Mucosa of descending colon (tissue), 3 donors: ENCODE data around the gene UXS1. TPM values are rescaled to one million over a fixed set of nuclear protein-coding genes. Genes with fewer than 3 reads are reported as not detected.
A peak's percentile ranks its signal among the peaks of the same experiment; 100 is the strongest.

Experiments used
- ATAC-seq: fragments of 200-7000 bp; cut with Tn5 transposase; one replicate; pipeline ENCODE4 v1.9.1; 2020; ENCODE audit warnings: mild to moderate bottlenecking, moderate library complexity
- DNase-seq, 3 donors: peaks; one replicate each; pipeline ENCODE4 v3.0.0-alpha.2; 2020
- H3K36me3 ChIP-seq: fragments of 200-600 bp; one replicate; pipeline ENCODE4 v1.8.0; 2021; ENCODE audit warnings: low read depth, mild to moderate bottlenecking
- H3K4me1 ChIP-seq: fragments of 200-600 bp; one replicate; pipeline ENCODE4 v1.8.0; 2021; ENCODE audit warnings: low read depth, mild to moderate bottlenecking
- H3K4me3 ChIP-seq: fragments of 200-600 bp; one replicate; pipeline ENCODE4 v1.8.0; 2021; ENCODE audit warnings: mild to moderate bottlenecking
- H3K9me3 ChIP-seq: fragments of 200-600 bp; one replicate; pipeline ENCODE4 v1.8.0; 2021; ENCODE audit warnings: mild to moderate bottlenecking
- intact Hi-C, 2 donors: fragments of 100-400 bp; cut with DNase I in 1 of 2; cut with micrococcal nuclease in 1 of 2; formaldehyde crosslinking; loops; one replicate each; pipeline versions ENCODE4 v1.11.0 to v1.11.1; 2022; cut with DNase I, micrococcal nuclease
- total RNA-seq, 3 donors: library from RNA; stranded (reverse); fragmentation: NEBNext Ultra II Directional in 2 of 3; extraction: Animal tissue kit (Norgen Biotek cat#: 25700) in 2 of 3; gene quantifications; one replicate each; pipeline versions ENCODE4 v1.2.1 to v1.2.4, GENCODE V29; 2021 to 2023
- TF ChIP-seq, protein P1 (sequence below): fragments of 200-600 bp; IDR thresholded peaks from one replicate; pipeline ENCODE4 v1.8.0; 2022; ENCODE audit warnings: antibody characterized with exemption, mild to moderate bottlenecking
- donor health status: DM: no; HTN: no; CAD: no; lungs with moderate emphysema.
- donor health status: DM: no; HTN: no; CAD: no.
- donor health status: DM: no; HTN: yes; CAD: no.

Gene UXS1
- total RNA-seq, 3 donors from 2014 or later = 26.3 to 39.0 (median 30.7) TPM

DNA sequence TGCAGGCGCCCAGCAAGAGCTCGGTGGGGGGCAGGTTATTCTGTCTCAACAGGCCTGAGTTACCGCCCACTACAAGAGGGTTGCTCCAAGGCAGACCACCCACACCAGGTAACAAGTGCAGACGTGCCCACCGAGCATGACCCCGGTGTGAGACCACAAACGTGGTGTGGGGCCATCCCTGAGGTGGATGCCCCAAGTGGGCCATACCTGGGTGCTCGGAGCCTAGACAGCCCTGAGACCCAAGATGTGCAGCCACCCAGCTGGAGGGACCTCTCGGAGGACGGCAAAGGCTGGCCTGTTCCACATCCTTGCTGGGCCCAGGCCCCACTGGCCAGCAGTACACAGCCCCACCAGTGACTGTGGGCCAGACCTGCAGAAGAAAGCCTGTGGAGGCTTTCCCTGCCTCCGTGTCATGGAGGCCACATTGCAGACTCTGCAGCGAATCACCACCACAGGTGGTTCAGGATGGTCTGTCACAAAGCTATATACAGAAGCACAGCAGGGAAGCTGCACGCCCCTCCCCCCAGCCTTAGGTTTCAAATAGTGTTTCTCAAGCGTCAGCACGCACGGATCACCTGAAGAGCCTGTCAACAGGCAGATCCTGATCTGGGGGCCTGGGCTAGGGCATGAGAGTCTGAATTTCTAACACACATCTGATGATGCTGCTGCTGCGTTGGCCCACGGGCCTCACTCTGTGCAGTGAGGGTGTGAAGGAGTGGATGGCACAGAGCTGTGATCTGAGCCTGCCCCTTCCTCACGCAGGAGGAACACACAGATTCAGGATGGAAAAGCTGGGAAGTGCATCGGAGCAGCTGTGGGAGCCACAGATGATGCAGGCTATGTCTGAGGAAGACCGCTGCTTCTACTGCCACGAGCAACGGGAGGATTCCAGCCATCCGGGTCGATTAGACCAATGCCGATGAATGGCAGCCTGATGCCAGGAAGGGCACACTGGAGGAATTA, 96.8 kb downstream of the UXS1 start:
- H3K4me3 ChIP-seq = no peak overlapping the region
- no peaks in the 10 kb centered on the region for H3K9me3 ChIP-seq
- DNase-seq = no peak
- intact Hi-C loops = no loop called here
- TF ChIP-seq, protein P1, sequence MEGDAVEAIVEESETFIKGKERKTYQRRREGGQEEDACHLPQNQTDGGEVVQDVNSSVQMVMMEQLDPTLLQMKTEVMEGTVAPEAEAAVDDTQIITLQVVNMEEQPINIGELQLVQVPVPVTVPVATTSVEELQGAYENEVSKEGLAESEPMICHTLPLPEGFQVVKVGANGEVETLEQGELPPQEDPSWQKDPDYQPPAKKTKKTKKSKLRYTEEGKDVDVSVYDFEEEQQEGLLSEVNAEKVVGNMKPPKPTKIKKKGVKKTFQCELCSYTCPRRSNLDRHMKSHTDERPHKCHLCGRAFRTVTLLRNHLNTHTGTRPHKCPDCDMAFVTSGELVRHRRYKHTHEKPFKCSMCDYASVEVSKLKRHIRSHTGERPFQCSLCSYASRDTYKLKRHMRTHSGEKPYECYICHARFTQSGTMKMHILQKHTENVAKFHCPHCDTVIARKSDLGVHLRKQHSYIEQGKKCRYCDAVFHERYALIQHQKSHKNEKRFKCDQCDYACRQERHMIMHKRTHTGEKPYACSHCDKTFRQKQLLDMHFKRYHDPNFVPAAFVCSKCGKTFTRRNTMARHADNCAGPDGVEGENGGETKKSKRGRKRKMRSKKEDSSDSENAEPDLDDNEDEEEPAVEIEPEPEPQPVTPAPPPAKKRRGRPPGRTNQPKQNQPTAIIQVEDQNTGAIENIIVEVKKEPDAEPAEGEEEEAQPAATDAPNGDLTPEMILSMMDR = no peak
- ATAC-seq = no peak
- no peaks in the 10 kb centered on the region for H3K36me3 ChIP-seq
- no peaks in the 10 kb centered on the region for H3K4me1 ChIP-seq

DNA sequence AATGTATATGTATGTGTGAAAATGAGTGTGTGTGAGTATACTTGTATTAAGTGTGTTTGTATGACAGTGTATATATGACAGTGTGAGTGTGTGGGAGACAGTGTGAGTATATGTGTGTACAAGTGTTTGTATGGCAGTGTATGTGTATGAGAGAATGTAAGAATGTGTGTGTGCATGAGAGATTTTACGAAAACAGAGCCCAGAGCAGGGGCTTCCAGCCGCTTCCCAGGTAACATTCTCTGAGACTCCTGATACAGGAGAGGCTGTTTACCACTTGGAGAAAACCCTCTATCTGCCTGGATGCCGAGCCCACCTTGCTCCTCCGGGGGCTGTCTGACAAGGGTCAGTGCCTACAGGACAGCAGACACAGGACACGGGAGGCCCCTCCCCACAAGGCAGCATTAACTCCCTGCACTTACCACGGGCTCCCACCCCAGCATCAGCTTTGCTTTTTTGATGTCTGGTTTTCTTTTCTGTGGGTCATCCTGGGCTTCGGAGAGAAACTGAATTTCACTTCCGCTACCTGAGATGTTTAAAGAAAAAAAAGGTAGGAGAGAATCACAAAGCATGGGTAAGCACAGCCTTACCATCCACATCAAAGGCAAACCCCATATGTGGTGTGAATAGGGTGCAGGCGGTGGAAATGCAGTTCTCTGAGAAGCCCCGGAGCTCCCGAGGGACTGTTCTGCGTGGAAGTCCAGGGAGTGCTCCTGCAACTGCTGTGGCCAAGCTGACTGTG, 97.6 kb downstream of the UXS1 start:
- Histone ChIP-seq H3K36me3 (no peaks in the 10 kb centered on the region), H3K9me3 (no peaks in the 10 kb centered on the region), H3K4me1 (no peaks in the 10 kb centered on the region), H3K4me3 (no peak overlapping the region)
- intact Hi-C loops = no loop called here
- TF ChIP-seq, protein P1 = no peak
- peak; percentile 23 for ATAC-seq
- no peak for DNase-seq

DNA sequence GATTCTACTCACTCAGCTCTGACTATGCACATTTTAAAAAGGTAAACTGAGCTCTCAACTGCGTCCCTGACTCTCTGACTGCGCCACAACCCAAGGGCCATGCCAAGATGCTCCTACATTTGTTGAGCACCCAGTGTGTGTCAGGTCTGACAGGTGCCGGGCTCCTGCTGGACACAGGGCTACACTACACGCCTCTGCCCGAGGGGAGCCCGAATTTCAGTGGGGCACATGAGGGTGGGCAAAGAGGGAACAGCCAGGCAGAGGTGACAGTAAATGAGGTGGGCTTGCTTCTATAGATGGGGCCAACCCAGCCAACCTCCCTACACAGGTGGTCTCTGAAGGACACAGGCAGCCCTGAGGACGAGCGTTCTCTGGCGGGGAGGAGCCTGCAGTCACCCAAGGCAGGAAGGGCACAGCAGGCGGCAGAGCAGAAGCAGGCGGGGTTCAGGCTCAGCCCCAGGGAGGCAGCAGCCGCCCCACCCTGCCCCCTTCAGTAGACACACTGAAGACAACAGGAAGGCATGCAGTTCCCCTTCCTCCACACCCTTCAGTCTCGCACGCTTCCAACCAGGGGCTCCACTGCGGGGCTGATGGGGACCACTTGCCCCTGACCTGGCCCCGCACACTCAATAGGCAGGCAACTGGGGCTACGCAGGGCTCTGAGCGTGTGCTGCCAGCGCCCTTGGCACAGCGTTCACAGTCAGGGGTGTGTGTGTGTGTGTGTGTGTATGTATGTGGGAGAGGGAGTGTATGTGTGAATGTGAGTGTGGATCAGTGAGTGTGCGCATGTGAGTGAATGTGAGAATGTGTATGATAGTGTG, 98.4 kb downstream of the UXS1 start:
- Histone ChIP-seq H3K9me3 (no peaks in the 10 kb centered on the region), H3K4me1 (no peaks in the 10 kb centered on the region), H3K36me3 (no peaks in the 10 kb centered on the region), H3K4me3 (no peak overlapping the region)
- DNase-seq (peak; percentile 40 to 87 (median 51)), ATAC-seq (peak; percentile 86)
- TF ChIP-seq, protein P1 = no peak
- intact Hi-C loops = no loop called here

DNA sequence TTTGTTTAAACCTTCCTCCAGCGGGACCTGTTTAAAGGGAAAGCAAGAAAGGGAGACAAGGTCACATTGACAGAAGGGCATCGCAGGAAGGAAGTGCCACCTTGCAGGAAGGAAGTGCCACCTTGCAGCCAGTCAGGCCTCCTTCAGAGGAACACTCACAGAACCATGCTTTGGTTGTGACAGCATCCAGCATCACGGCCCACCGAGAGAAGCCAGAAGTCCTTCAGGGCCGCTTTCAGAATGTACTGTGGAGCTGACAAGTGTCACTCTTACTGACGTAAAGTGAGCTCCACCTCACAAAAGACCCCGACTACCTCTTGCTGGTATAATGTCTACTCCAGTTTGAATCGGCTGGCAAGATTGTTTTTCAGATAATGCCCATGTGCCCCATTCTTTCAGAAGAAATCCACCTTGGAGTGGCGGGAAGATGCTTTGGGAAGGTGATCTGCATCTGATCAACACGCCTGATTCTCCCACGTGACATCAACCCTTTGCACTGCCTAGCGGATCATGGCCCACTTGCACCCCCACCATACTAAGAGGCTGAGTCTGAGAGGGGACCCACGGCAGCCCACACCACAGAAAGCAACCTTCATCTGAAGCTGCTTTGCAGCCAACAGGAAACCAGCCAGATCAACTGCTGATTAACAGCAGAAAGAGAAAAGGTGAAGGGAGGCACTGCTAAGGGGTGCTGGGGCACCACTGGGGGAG, 99.8 kb downstream of the UXS1 start:
- H3K4me1 ChIP-seq = no peaks in the 10 kb centered on the region
- no peak overlapping the region for H3K4me3 ChIP-seq
- H3K36me3 ChIP-seq = no peaks in the 10 kb centered on the region
- TF ChIP-seq, protein P1 = no peak
- no peak for DNase-seq
- H3K9me3 ChIP-seq = no peaks in the 10 kb centered on the region
- peak; percentile 44 for ATAC-seq
- intact Hi-C loops = no loop called here
